ENCODE measurements around the gene IDH3B. TPM values are rescaled to one million over a fixed set of nuclear protein-coding genes. Genes with fewer than 3 reads are reported as not detected.

The IDH3B gene
- polyA plus RNA-seq, 3 donors, result 102 to 224 (median 103) TPM

GRCh38 chr20:2700913-2701620 lies 37.1 kb upstream of the IDH3B start:
- Histone ChIP-seq H4K20me1 (ENCODE audit: insufficient read depth, low read length) (no peaks in the 10 kb centered on the region), H3K36me3 (replicated peaks in 1 of 2; ENCODE audit: control insufficient read depth in 1 of 2, insufficient read depth in 2 of 2, low read length in 2 of 2) (no peaks in the 10 kb centered on the region), H3K4me2 (replicated peaks; ENCODE audit: extremely low read depth, low read length, poor library complexity, severe bottlenecking) (no peak overlapping the region), H3K4me3 (replicated peaks in 1 of 3; ENCODE audit: low read depth in 2 of 3, low read length in 3 of 3) (no peak overlapping the region), H3K27me3 (ENCODE audit: control insufficient read depth in 2 of 2, insufficient read depth in 2 of 2, low read length in 2 of 2) (peaks cover 0 to 12% of the 10 kb centered on the region in 2 donors), H3K9ac (ENCODE audit: insufficient read depth, low read length, poor library complexity, severe bottlenecking) (no peak overlapping the region), H3K79me2 (ENCODE audit: insufficient read depth, low read length) (no peaks in the 10 kb centered on the region), H2AFZ (ENCODE audit: insufficient read depth, low read depth, low read length, poor library complexity, severe bottlenecking) (no peak overlapping the region), H3K9me3 (replicated peaks in 1 of 2; ENCODE audit: control insufficient read depth in 1 of 2, insufficient read depth in 1 of 2, low read length in 2 of 2) (peaks cover 0 to 4% of the 10 kb centered on the region in 2 donors), H3K4me1 (ENCODE audit: control insufficient read depth in 1 of 2, insufficient read depth in 2 of 2, low read length in 2 of 2) (no peaks in the 10 kb centered on the region), H3K27ac (ENCODE audit: low read depth in 1 of 2, low read length in 2 of 2) (no peak overlapping the region)
- Mint-ChIP-seq H3K27me3 (ENCODE audit: low read depth in 3 of 3) (peaks cover 14 to 36% (median 28%) of the 10 kb centered on the region in 3 donors), H3K9me3 (peaks cover 0 to 10% (median 6%) of the 10 kb centered on the region in 7 donors), H3K4me1 (no peaks in the 10 kb centered on the region), H3K4me3 (no peak overlapping the region), H3K36me3 (no peaks in the 10 kb centered on the region), H3K27ac (no peak overlapping the region)
- 95% methylated on average over 8 of the region's 9 CpGs for WGBS (ENCODE audit: insufficient coverage)
- DNase-seq, result no peak
- intact Hi-C loops (cut with micrococcal nuclease), result no loop called here
- TF ChIP-seq, protein P1, sequence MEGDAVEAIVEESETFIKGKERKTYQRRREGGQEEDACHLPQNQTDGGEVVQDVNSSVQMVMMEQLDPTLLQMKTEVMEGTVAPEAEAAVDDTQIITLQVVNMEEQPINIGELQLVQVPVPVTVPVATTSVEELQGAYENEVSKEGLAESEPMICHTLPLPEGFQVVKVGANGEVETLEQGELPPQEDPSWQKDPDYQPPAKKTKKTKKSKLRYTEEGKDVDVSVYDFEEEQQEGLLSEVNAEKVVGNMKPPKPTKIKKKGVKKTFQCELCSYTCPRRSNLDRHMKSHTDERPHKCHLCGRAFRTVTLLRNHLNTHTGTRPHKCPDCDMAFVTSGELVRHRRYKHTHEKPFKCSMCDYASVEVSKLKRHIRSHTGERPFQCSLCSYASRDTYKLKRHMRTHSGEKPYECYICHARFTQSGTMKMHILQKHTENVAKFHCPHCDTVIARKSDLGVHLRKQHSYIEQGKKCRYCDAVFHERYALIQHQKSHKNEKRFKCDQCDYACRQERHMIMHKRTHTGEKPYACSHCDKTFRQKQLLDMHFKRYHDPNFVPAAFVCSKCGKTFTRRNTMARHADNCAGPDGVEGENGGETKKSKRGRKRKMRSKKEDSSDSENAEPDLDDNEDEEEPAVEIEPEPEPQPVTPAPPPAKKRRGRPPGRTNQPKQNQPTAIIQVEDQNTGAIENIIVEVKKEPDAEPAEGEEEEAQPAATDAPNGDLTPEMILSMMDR (IDR thresholded peaks at IDR 0.05), result no peak

DNA sequence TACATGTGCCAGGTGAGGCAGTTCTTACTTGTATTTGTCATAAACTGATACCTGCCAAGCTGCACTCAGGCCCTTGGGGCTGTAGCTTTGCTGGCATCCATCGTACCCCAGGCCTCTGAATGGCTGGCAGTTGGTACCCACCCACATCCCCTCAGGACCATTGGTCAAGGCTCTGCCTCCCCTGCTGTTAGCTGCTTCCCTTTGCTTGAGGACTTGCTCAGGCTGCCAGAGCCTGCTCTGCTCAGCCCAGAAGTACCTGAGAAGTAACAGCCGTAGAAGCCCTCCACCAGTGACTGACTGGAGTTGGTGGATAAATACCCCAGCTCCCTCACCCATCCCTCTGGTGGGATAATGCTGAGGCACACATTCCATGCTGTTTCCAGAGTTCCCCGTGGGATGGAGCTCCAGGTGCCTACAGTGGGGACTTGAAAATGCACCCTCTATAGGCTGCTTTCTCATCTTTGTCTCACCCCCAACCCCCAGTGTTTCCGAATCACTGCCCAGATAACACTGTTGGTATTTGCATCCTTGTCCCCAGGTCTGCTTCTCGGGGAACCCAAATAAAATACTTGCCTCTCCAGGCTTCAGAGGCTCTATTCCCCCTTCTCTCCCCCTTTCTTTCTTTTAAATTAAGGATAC lies 35.9 kb upstream of the IDH3B start:
- no peaks in the 10 kb centered on the region for H3K36me3 ChIP-seq (replicated peaks in 1 of 2; ENCODE audit: control insufficient read depth in 1 of 2, insufficient read depth in 2 of 2, low read length in 2 of 2)
- no peaks in the 10 kb centered on the region for H3K4me1 ChIP-seq (ENCODE audit: control insufficient read depth in 1 of 2, insufficient read depth in 2 of 2, low read length in 2 of 2)
- H3K27ac ChIP-seq (ENCODE audit: low read depth in 1 of 2, low read length in 2 of 2), result no peak overlapping the region
- no peaks in the 10 kb centered on the region for H4K20me1 ChIP-seq (ENCODE audit: insufficient read depth, low read length)
- H3K27me3 Mint-ChIP-seq (ENCODE audit: low read depth in 3 of 3), result peaks cover 24 to 48% (median 40%) of the 10 kb centered on the region in 3 donors
- H3K27me3 ChIP-seq (ENCODE audit: control insufficient read depth in 2 of 2, insufficient read depth in 2 of 2, low read length in 2 of 2), result peaks cover 9 to 24% of the 10 kb centered on the region in 2 donors
- H3K27ac Mint-ChIP-seq, result no peak overlapping the region
- H3K9me3 Mint-ChIP-seq, result peaks cover 0 to 13% (median 8%) of the 10 kb centered on the region in 7 donors
- no peak overlapping the region for H3K4me2 ChIP-seq (replicated peaks; ENCODE audit: extremely low read depth, low read length, poor library complexity, severe bottlenecking)
- no peak overlapping the region for H2AFZ ChIP-seq (ENCODE audit: insufficient read depth, low read depth, low read length, poor library complexity, severe bottlenecking)
- 93% methylated on average over 3 of the region's 5 CpGs for WGBS (ENCODE audit: insufficient coverage)
- H3K4me3 ChIP-seq (replicated peaks in 1 of 3; ENCODE audit: low read depth in 2 of 3, low read length in 3 of 3), result no peak overlapping the region
- no peaks in the 10 kb centered on the region for H3K79me2 ChIP-seq (ENCODE audit: insufficient read depth, low read length)
- peaks cover 4% of the 10 kb centered on the region in 2 donors for H3K9me3 ChIP-seq (replicated peaks in 1 of 2; ENCODE audit: control insufficient read depth in 1 of 2, insufficient read depth in 1 of 2, low read length in 2 of 2)
- TF ChIP-seq, protein P1 (IDR thresholded peaks at IDR 0.05), result no peak
- intact Hi-C loops (cut with micrococcal nuclease), result no loop called here
- no peaks in the 10 kb centered on the region for H3K36me3 Mint-ChIP-seq
- H3K9ac ChIP-seq (ENCODE audit: insufficient read depth, low read length, poor library complexity, severe bottlenecking), result no peak overlapping the region
- DNase-seq, result no peak
- no peak overlapping the region for H3K4me3 Mint-ChIP-seq
- no peaks in the 10 kb centered on the region for H3K4me1 Mint-ChIP-seq

All from CD14-positive monocyte (primary cell).